ENCODE measurements around the gene KIAA1217.

DNA sequence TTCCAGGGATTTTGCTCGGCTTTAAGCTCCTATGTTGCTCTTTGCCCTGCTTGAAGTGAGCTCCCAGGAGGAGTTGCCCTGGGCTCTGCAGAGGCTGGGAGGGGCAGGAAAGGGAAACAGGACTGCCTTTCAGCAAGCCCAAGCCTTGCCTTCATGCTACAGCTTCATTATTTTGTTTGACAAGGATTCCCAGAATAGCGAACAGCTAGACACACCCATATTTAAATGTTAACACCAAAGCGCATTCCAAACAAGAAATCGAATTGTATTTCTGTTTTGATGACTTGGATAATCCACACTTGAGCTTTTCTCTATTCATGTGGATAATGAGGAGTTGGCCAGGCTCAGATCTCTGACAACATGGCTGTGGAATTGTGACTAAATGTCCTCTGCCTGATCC is 6.3 kb downstream of the KIAA1217 start:
- TF ChIP-seq, protein P1, sequence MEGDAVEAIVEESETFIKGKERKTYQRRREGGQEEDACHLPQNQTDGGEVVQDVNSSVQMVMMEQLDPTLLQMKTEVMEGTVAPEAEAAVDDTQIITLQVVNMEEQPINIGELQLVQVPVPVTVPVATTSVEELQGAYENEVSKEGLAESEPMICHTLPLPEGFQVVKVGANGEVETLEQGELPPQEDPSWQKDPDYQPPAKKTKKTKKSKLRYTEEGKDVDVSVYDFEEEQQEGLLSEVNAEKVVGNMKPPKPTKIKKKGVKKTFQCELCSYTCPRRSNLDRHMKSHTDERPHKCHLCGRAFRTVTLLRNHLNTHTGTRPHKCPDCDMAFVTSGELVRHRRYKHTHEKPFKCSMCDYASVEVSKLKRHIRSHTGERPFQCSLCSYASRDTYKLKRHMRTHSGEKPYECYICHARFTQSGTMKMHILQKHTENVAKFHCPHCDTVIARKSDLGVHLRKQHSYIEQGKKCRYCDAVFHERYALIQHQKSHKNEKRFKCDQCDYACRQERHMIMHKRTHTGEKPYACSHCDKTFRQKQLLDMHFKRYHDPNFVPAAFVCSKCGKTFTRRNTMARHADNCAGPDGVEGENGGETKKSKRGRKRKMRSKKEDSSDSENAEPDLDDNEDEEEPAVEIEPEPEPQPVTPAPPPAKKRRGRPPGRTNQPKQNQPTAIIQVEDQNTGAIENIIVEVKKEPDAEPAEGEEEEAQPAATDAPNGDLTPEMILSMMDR (conservative IDR thresholded peaks at IDR 0.05; ENCODE audit: low read depth, low read length), result no peak
- no peak for TF ChIP-seq EZH2 (IDR thresholded peaks at IDR 0.05; ENCODE audit: borderline replicate concordance, low read depth, low read length, poor library complexity, severe bottlenecking)
